Lower leg skin (tissue), 3 donors: Measurements from ENCODE around the gene SLC45A2.

ENCODE experiments used
- POLR2A ChIP-seq, 2 donors: fragments of 450-650 bp; IDR thresholded peaks; one replicate each; pipeline ENCODE4 v1.6.1; 2016 to 2017; ENCODE audit warnings: antibody characterized with exemption in 2 of 2, mild to moderate bottlenecking in 1 of 2, moderate library complexity in 1 of 2
- TF ChIP-seq, protein P1 (sequence below), 3 donors: fragments of 450-650 bp; IDR thresholded peaks; one replicate each; pipeline ENCODE4 v1.5.1; 2016; ENCODE audit warnings: antibody characterized with exemption in 3 of 3, mild to moderate bottlenecking in 3 of 3, moderate library complexity in 2 of 3

GRCh38 chr5:33931136-33931535, 53.4 kb downstream of the SLC45A2 start:
- TF ChIP-seq, protein P1, sequence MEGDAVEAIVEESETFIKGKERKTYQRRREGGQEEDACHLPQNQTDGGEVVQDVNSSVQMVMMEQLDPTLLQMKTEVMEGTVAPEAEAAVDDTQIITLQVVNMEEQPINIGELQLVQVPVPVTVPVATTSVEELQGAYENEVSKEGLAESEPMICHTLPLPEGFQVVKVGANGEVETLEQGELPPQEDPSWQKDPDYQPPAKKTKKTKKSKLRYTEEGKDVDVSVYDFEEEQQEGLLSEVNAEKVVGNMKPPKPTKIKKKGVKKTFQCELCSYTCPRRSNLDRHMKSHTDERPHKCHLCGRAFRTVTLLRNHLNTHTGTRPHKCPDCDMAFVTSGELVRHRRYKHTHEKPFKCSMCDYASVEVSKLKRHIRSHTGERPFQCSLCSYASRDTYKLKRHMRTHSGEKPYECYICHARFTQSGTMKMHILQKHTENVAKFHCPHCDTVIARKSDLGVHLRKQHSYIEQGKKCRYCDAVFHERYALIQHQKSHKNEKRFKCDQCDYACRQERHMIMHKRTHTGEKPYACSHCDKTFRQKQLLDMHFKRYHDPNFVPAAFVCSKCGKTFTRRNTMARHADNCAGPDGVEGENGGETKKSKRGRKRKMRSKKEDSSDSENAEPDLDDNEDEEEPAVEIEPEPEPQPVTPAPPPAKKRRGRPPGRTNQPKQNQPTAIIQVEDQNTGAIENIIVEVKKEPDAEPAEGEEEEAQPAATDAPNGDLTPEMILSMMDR (IDR thresholded peaks at IDR 0.05) = no peak
- no peak for TF ChIP-seq POLR2A (IDR thresholded peaks at IDR 0.05)
